GM18520 (cell line): ENCODE results near the gene KNCN.

Experiments used
- ATAC-seq: cut with Tn5 transposase; IDR thresholded peaks from one replicate; pipeline ENCODE4 v1.9.1; 2021; ENCODE audit not compliant: unreplicated experiment

KNCN gene

GRCh38 chr1:46546210-46546609 lies 5.2 kb downstream of the KNCN start:
- no peak for ATAC-seq

- no peak for ATAC-seq
Observed at GRCh38 chr1:46545784-46546183, 5.7 kb downstream of the KNCN start.

GRCh38 chr1:46544561-46545240 lies 6.7 kb downstream of the KNCN start:
- ATAC-seq = no peak

- no peak for ATAC-seq
Observed at GRCh38 chr1:46543761-46544560, 7.5 kb downstream of the KNCN start.

- ATAC-seq = no peak
Observed at GRCh38 chr1:46543382-46543760, 8.1 kb downstream of the KNCN start.

GRCh38 chr1:46539972-46540371 lies 11.5 kb downstream of the KNCN start:
- no peak for ATAC-seq

GRCh38 chr1:46538147-46538546 lies 13.3 kb downstream of the KNCN start:
- no peak for ATAC-seq

- no peak for ATAC-seq
Observed at GRCh38 chr1:46537651-46538050, 13.8 kb downstream of the KNCN start.

- ATAC-seq = no peak
Observed at GRCh38 chr1:46536527-46536926, 14.9 kb downstream of the KNCN start.

GRCh38 chr1:46535063-46535462 lies 16.4 kb downstream of the KNCN start:
- ATAC-seq = no peak

GRCh38 chr1:46533179-46533864 lies 18.1 kb downstream of the KNCN start:
- no peak for ATAC-seq

- ATAC-seq = no peak
Observed at GRCh38 chr1:46532498-46533178, 18.8 kb downstream of the KNCN start.

- ATAC-seq = no peak
Observed at GRCh38 chr1:46532095-46532494, 19.4 kb downstream of the KNCN start.

GRCh38 chr1:46530791-46531409 lies 20.5 kb downstream of the KNCN start:
- no peak for ATAC-seq

GRCh38 chr1:46530311-46530710 lies 21.1 kb downstream of the KNCN start:
- no peak for ATAC-seq

- no peak for ATAC-seq
Observed at GRCh38 chr1:46529031-46529630, 22.3 kb downstream of the KNCN start.

- no peak for ATAC-seq
Observed at GRCh38 chr1:46528297-46528955, 23.0 kb downstream of the KNCN start.

GRCh38 chr1:46527474-46528296 lies 23.8 kb downstream of the KNCN start:
- ATAC-seq = no peak

GRCh38 chr1:46526691-46527291 lies 24.7 kb downstream of the KNCN start:
- no peak for ATAC-seq
